Osteocyte (in vitro differentiated cells): ENCODE results near the gene PIBF1. TPM values are rescaled to one million over a fixed set of nuclear protein-coding genes. Genes with fewer than 3 reads are reported as not detected.
A peak's percentile ranks its signal among the peaks of the same experiment; 100 is the strongest.

Source experiments
- DNase-seq: peaks from one replicate; pipeline ENCODE4 v3.0.0; 2021; ENCODE audit warnings: mixed read lengths; ENCODE audit not compliant: unreplicated experiment; ENCODE audit errors: extremely low spot score
- H3K27ac Mint-ChIP-seq: one replicate; pipeline ENCODE4 v1.8.0; 2021; ENCODE audit warnings: mild to moderate bottlenecking, mixed read lengths; ENCODE audit not compliant: unreplicated experiment
- H3K27me3 Mint-ChIP-seq: one replicate; pipeline ENCODE4 v1.8.0; 2021; ENCODE audit warnings: mixed read lengths; ENCODE audit not compliant: unreplicated experiment
- H3K36me3 Mint-ChIP-seq: one replicate; pipeline ENCODE4 v1.8.0; 2021; ENCODE audit warnings: mixed read lengths; ENCODE audit not compliant: unreplicated experiment
- H3K4me1 Mint-ChIP-seq: one replicate; pipeline ENCODE4 v1.8.0; 2021; ENCODE audit warnings: mixed read lengths; ENCODE audit not compliant: unreplicated experiment
- H3K4me3 Mint-ChIP-seq: one replicate; pipeline ENCODE4 v1.8.0; 2021; ENCODE audit warnings: mild to moderate bottlenecking, moderate library complexity, mixed read lengths; ENCODE audit not compliant: unreplicated experiment
- H3K9me3 Mint-ChIP-seq: one replicate; pipeline ENCODE4 v1.8.0; 2021; ENCODE audit warnings: mixed read lengths; ENCODE audit not compliant: unreplicated experiment
- CTCF ChIP-seq: fragments of 200-600 bp; sonication (generic); IDR thresholded peaks from 2 replicates; pipeline ENCODE4 v1.5.0; 2021; ENCODE audit warnings: antibody characterized with exemption, mild to moderate bottlenecking, moderate library complexity
- long read RNA-seq: library from polyadenylated mRNA; unstranded; transcript quantifications from one replicate; pipeline ENCODE4 v2.0.0, GENCODE V29; 2021
- total RNA-seq: library from RNA; stranded (reverse); gene quantifications from 2 replicates; pipeline ENCODE4 v1.2.1, GENCODE V29; 2021

PIBF1 gene
- total RNA-seq: 22.6 and 28.7 TPM in 2 replicates
- long read RNA-seq, transcript PIBF1-201 (18 exons, 3,154 nt): major isoform, 54 of 178 reads
- long read RNA-seq, partial matches to known transcripts: 94 of 178 reads
- long read RNA-seq, other reads (novel, unspliced or antisense): 29 of 178 reads

GRCh38 chr13:72781451-72782439 is at the start of gene PIBF1, which contains the start of gene DIS3:
Gene PIBF1 (plus strand): TSS chr13:72782133. CDS start chr13:72783470, 1,337 bp downstream.
Gene DIS3 (minus strand): TSS chr13:72781900. CDS start chr13:72781832, 68 bp downstream.
- TF ChIP-seq CTCF: no peak
- H3K27ac Mint-ChIP-seq: peak within 1 kb of the TSS; percentile 97
- no peaks in the 10 kb centered on the region for H3K9me3 Mint-ChIP-seq
- DNase-seq: peak; percentile 99
- peak within 1 kb of the TSS; percentile 95 for H3K4me3 Mint-ChIP-seq
- H3K4me1 Mint-ChIP-seq: peaks cover 41% of the 10 kb centered on the region
- no peaks in the 10 kb centered on the region for H3K27me3 Mint-ChIP-seq
- H3K36me3 Mint-ChIP-seq: peaks cover 32% of the 10 kb centered on the region

GRCh38 chr13:72737033-72737432 is 44.9 kb upstream of the PIBF1 start:
- no peaks in the 10 kb centered on the region for H3K27me3 Mint-ChIP-seq
- no peaks in the 10 kb centered on the region for H3K4me1 Mint-ChIP-seq
- TF ChIP-seq CTCF: no peak

GRCh38 chr13:72740015-72740414 is 41.9 kb upstream of the PIBF1 start:
- H3K4me1 Mint-ChIP-seq: no peaks in the 10 kb centered on the region
- H3K9me3 Mint-ChIP-seq: no peaks in the 10 kb centered on the region
- no peaks in the 10 kb centered on the region for H3K27me3 Mint-ChIP-seq
- no peak for TF ChIP-seq CTCF
- no peak overlapping the region for H3K4me3 Mint-ChIP-seq
- DNase-seq: no peak
- no peak overlapping the region for H3K27ac Mint-ChIP-seq
- peaks cover 17% of the 10 kb centered on the region for H3K36me3 Mint-ChIP-seq

More at GRCh38 chr13:72737033-72737432, 44.9 kb upstream of the PIBF1 start:
- no peak for DNase-seq
- Mint-ChIP-seq H3K9me3 (no peaks in the 10 kb centered on the region), H3K36me3 (peaks cover 17% of the 10 kb centered on the region), H3K27ac (no peak overlapping the region), H3K4me3 (no peak overlapping the region)

- TF ChIP-seq CTCF: no peak
- Mint-ChIP-seq H3K9me3 (no peaks in the 10 kb centered on the region), H3K4me1 (no peaks in the 10 kb centered on the region), H3K27me3 (no peaks in the 10 kb centered on the region), H3K27ac (no peak overlapping the region), H3K36me3 (peaks cover 21% of the 10 kb centered on the region), H3K4me3 (no peak overlapping the region)
- DNase-seq: no peak
These were observed 36.7 kb upstream of the PIBF1 start for GRCh38 chr13:72745260-72745659.

- Mint-ChIP-seq H3K27ac (no peak overlapping the region), H3K36me3 (peaks cover 43% of the 10 kb centered on the region), H3K9me3 (peaks cover 8% of the 10 kb centered on the region)
These were observed 30.7 kb upstream of the PIBF1 start for GRCh38 chr13:72751220-72751619.

More at GRCh38 chr13:72751220-72751619, 30.7 kb upstream of the PIBF1 start:
- Mint-ChIP-seq H3K4me3 (no peak overlapping the region), H3K27me3 (no peaks in the 10 kb centered on the region), H3K4me1 (no peaks in the 10 kb centered on the region)
- no peak for TF ChIP-seq CTCF
- DNase-seq: no peak
